Transverse colon (tissue), 4 donors: ENCODE data around the gene TNPO2.

Experiments used
- CTCF ChIP-seq, 5 experiments: fragments of 200-600 bp in 3 of 5; fragments of 450-650 bp in 2 of 5; sonication (generic) in 3 of 5; IDR thresholded peaks; 1 replicate in 2 of 5; 2 replicates in 3 of 5; pipeline ENCODE4 v1.5.1; 2016 to 2017; ENCODE audit warnings: antibody characterized with exemption in 5 of 5, inconsistent platforms in 3 of 5, mild to moderate bottlenecking in 2 of 5, moderate library complexity in 1 of 5
- POLR2A ChIP-seq: fragments of 450-650 bp; IDR thresholded peaks from one replicate; pipeline ENCODE4 v1.6.1; 2016; ENCODE audit warnings: antibody characterized with exemption, mild to moderate bottlenecking, moderate library complexity
- POLR2AphosphoS5 ChIP-seq, 3 donors: sonication (generic); formaldehyde crosslinking; IDR thresholded peaks; one replicate each; pipeline ENCODE4 v1.6.1; 2016; ENCODE audit warnings: antibody characterized with exemption in 3 of 3

GRCh38 chr19:12748489-12748888 is 24.8 kb upstream of the TNPO2 start:
- TF ChIP-seq CTCF (IDR thresholded peaks at IDR 0.05) = no peak
- TF ChIP-seq POLR2A = no peak
- no peak for TF ChIP-seq POLR2AphosphoS5 (IDR thresholded peaks at IDR 0.05)
